GM18511 (cell line): ENCODE measurements around the gene TDRD9.
"Not testable (repeated sequence)": the region's sequence is repeated elsewhere in the genome, so short reads cannot be mapped to it uniquely, and the experiment has no call there.

ENCODE experiments used
- ATAC-seq: cut with Tn5 transposase; IDR thresholded peaks from one replicate; pipeline ENCODE4 v1.9.1; 2021; ENCODE audit warnings: mild to moderate bottlenecking, moderate library complexity; ENCODE audit not compliant: unreplicated experiment

Gene TDRD9

GRCh38 chr14:103928011-103928890 lies at the start of gene TDRD9:
Gene TDRD9 (plus strand): TSS chr14:103928456. CDS start chr14:103928510, 54 bp downstream.
- ATAC-seq: no peak

GRCh38 chr14:103879118-103879569 lies 49.1 kb upstream of the TDRD9 start:
- ATAC-seq: no peak

- ATAC-seq: no peak
Observed at GRCh38 chr14:103879570-103880347, 48.5 kb upstream of the TDRD9 start.

- ATAC-seq: no peak
Observed at GRCh38 chr14:103880348-103881267, 47.6 kb upstream of the TDRD9 start.

GRCh38 chr14:103881268-103882201 lies 46.7 kb upstream of the TDRD9 start:
- no peak for ATAC-seq

GRCh38 chr14:103882503-103883262 lies 45.6 kb upstream of the TDRD9 start:
- no peak for ATAC-seq

GRCh38 chr14:103883263-103883523 lies 45.1 kb upstream of the TDRD9 start:
- ATAC-seq: no peak

GRCh38 chr14:103884854-103885253 lies 43.4 kb upstream of the TDRD9 start:
- ATAC-seq: no peak

- ATAC-seq: no peak
Observed at GRCh38 chr14:103885509-103885932, 42.7 kb upstream of the TDRD9 start.

- ATAC-seq: no peak
Observed at GRCh38 chr14:103886304-103887169, 41.7 kb upstream of the TDRD9 start.

- ATAC-seq: no peak
Observed at GRCh38 chr14:103887170-103887501, 41.1 kb upstream of the TDRD9 start.

- no peak for ATAC-seq
Observed at GRCh38 chr14:103887557-103888115, 40.6 kb upstream of the TDRD9 start.

- ATAC-seq: not testable (repeated sequence)
Observed at GRCh38 chr14:103889002-103889312, 39.3 kb upstream of the TDRD9 start.

- no peak for ATAC-seq
Observed at GRCh38 chr14:103889313-103890051, 38.8 kb upstream of the TDRD9 start.

- no peak for ATAC-seq
Observed at GRCh38 chr14:103890052-103890371, 38.2 kb upstream of the TDRD9 start.

- ATAC-seq: no peak
Observed at GRCh38 chr14:103890821-103891666, 37.2 kb upstream of the TDRD9 start.
